Suppressor macrophage treated with lipopolysaccharide for 1 hour (primary cell): ENCODE results near the gene PNLIPRP2.

ENCODE experiments used
- DNase-seq, 3 donors: peaks; one replicate each; pipeline ENCODE4 v3.0.0-alpha.2; 2020 to 2022

Gene PNLIPRP2

DNA sequence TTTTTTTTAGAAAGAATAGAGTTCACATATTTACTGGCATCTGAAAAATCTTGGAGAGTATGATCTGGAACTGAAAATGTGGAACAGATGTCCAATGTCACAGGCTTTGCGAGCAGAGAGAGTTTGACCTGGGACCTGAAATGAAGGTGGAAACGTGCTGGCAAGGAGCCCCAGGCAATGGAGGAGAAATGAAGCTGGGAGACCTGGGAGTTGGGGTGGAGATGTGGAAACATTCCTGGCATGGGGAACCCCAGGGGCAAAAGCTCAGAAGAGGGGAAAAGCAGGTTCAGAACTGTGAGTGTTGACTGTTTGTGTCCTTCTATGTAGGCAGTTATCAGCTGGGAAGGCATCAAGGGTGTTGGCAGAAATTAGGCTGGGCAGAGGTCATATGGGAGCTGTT is 7.3 kb upstream of the PNLIPRP2 start:
- no peak for DNase-seq

DNA sequence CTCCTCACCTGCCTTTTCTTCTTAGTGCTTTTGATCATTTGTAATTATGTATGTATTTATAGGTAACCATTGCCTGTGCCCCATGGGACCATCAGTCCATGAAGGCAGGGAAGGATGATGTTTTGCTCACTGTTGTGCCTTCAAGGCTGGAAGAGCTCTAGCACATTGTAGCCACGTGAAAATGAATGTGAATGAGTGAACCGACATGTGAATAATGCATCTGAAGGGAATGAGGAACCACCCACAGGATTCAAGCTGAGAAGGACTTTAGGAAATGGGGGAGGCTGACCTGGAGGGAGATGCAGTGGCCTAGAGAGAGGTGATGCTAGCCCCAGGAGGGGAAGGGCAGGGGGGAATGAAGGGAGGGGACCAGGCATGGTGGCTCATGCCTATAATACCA is 6.0 kb upstream of the PNLIPRP2 start:
- no peak for DNase-seq

DNA sequence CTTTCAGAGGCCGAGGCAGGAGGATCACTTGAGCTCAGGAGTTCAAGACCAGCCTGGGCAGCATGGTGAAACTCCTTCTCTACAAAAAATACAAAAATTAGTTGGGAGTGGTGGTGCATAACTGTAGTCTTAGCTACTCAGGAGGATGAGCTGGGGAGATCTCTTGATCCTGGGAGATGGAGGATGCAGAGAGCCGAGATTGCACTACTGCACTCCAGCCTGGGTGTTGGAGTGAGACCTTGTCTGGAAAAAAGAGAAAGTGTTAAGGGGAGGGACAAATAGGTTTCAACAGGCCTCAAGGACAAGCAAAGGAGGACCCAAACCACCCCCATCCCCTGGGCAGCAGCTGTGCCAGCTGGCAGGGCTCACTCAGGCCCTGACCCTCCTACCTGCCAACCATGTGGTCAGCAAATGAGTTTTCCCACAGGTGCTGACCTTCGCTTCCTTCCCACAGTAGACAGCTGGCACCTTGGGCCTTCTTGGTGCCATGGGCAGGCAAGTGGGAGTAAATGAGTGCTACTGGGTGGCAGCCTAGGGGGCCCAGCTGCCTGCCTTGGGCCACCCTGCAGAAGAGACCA is 5.5 kb upstream of the PNLIPRP2 start:
- no peak for DNase-seq

DNA sequence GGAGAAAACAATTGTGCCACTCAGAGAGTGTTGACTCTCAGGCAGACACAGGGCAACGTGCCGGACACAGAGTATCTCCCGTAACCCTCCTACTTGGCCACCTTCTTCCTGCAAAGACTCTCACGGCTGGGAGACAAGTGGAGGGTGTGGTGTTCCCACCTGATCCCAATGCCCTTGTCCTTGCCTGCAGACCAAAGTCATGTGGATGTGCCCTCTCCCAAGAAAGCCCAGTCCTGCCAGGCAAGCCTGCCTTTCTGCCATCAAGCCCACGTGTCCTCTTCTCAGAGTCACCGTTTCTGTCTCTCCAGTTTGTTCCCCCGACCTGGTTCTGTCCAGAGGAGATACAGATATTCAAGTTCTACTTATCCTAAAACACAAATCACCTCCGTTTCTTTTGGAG is 723 bp downstream of the PNLIPRP2 start:
- DNase-seq, result no peak

DNA sequence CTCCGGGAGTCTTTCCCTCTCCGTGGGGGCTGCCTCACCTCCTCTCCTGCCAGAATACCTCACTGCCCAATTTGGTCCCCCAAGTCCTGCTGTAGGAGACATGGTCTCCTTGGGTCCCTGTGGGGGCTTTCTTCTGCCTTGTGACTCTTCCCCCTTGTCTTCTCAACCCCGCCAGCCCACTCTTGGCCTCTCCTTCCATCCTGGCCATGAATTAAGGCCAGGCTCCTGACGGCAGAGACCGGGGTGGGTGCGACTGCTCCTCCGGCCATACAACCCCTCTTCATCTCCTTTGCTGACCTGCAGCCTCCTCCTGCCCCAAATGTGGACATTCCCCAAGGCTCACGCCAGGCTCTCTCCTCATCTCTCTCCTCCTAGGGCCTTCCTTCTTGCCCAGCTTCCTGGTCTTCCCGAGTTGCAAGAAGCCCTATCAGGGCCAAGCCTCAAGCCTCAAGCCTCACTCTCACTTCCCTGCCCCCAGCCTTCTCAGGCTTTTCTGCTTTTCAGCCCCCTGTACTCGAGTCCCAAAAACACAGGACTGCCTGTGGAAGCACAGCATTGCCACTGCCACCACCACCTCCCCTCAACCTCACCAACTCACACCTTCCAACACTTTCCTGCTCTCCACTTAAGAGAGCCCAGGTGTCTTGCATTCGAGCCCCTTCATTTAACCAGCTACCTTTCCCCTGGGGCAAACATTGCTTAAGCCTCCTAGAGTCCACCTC is 1.3 kb downstream of the PNLIPRP2 start:
- no peak for DNase-seq

DNA sequence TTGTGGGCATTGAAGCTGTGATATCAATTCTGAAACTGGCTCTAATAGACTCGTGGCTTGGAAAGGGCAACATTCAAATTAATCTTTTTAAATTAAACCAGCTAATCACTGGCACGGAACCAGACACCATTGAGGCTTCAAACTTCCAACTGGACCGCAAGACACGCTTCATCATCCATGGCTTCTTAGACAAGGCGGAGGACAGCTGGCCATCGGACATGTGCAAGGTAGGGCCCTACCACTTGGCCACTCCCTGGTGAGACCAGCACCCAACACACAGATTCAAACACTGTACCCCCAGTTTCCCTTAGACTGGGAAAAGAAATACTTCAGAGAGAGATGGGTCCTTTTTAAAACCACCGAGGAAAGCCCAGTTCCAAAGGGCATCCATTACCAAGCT is 5.1 kb downstream of the PNLIPRP2 start:
- no peak for DNase-seq

- no peak for DNase-seq
Observed at GRCh38 chr10:116626815-116627214, 6.1 kb downstream of the PNLIPRP2 start.

DNA sequence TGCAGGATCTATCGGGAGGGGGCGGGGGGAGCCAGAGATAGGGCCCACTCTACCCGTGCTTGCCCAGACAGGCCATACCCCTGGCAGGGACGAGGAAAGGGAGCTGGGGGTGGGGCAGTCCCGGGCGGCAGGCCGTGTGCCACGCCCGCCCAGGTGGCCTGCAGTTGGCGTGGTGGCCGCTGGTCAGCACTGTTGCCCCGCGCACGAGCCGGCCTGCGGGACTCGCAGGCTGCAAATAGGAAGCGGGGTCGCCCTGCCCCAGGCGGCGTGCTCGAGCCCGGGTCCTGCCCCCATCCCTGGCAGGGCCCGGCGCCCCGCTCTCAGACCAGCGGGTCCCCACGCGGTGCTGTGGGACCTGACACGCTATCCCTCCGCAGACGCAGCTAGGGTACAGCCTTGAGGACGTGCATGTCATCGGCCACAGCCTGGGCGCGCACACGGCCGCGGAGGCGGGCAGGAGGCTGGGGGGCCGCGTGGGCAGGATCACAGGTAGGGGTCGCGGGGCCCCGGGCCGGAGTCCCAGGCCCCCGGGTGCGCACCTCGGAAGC is 6.7 kb downstream of the PNLIPRP2 start:
- no peak for DNase-seq

- no peak for DNase-seq
Observed at GRCh38 chr10:116629340-116629739, 8.6 kb downstream of the PNLIPRP2 start.

- no peak for DNase-seq
Observed at GRCh38 chr10:116630020-116630419, 9.3 kb downstream of the PNLIPRP2 start.

- DNase-seq, result no peak
Observed at GRCh38 chr10:116631871-116632295, 11.1 kb downstream of the PNLIPRP2 start.

DNA sequence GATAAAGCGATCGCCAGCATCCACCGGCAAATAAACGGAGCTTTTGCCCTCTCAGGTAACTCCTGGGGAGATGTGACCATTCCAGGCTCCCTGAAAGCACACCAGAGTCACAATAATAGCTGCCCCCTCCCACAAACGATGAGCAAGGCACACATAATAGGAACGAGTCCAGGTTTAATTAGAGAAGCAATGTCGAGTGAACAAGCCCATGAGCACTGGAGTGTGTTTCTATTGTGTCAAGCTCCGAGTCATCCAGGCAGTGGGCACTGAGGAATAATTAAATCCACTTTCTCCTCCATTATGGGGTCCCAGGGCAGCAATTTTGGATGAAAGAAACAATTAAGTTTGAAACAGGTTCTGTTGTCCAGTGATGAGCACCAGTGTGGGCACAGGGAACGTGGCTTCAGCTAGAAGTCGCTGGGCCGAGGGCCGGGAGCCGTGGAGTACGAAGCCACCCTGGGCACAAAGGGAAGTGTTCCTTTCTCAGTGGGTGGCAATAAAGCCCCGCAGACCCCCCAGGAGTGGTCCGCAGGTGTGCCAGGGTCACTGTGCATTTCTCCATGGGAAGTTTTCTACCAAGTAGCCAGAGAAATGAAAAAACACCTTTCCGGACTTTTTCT is 12.0 kb downstream of the PNLIPRP2 start:
- DNase-seq, result no peak

DNA sequence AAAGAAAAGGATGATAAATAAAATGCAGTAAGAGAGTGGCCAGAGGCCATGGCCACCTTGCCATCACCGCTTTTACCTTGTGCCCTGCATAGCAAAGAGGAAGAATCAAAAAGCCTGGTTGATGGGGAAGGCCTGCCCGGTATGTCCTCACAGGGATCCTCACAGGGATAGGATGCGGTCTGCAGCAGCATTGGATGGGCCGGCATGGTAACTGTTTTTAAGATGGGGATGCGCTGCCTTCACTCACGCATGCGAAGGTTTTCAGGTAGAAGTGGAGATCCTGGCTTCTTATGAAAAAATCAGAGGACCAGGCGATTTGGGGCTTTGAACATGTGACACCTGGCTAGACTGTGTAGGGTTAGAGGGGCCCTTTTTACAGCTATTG is 12.5 kb downstream of the PNLIPRP2 start:
- DNase-seq, result no peak

DNA sequence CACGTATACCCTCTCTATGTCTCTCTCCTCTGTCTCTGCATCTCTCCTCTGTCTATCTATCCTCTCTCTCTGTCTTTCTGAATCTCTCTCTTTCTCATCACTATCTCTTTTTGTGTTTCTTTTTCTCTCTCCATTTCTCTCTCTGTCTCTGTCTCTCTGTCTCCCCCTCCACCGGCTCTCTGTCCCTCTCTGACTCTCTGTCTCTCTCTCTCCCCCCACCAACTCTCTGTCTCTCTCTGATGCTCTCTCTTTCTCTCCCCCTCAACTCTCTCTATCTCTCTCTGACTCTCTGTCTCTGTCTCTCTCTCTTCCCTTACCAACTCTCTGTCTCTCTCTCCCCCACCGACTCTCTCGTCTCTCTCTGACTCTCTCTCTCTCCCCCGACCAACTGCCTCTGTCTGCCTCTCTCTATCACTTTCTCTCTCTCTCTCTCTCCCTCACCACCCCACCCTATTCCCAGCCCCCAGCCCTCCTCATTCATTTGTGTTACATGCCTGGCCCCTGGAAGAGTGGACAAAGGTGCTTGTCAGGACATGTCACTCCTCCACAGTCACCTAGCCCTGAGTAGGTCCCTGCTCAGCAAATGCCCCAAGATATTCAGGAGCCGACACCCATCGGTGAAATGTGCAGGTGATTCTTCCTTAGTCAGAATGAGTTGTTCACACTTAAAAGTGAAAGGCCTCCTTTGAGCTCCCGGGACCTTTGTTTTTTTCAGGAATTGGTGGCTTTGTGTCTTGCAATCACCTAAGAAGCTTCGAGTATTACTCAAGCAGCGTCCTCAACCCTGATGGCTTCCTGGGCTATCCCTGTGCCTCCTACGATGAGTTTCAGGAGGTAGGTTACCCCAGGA is 13.6 kb downstream of the PNLIPRP2 start:
- DNase-seq, result no peak

GRCh38 chr10:116636385-116636784 is 15.6 kb downstream of the PNLIPRP2 start:
- DNase-seq, result no peak

DNA sequence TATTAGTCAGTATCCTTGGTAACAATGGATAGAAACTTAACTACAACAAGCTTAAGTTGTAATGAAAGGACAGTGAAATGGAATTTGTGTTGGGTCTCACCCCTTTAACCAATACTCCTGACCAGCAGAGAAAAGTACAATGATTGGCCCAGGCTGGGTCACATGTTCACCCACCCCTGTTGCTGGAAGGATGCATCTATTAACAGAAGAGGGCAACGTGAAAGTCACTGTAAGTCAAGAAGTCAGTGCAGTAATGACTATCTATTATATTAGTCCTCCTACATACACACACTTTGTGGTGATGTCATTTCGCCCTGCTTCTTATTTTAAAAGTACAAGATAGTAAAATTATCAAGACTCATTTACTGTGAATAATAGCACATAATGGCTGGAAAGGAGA is 16.2 kb downstream of the PNLIPRP2 start:
- DNase-seq, result no peak

GRCh38 chr10:116637830-116638229 is 17.1 kb downstream of the PNLIPRP2 start:
- DNase-seq, result no peak

GRCh38 chr10:116646502-116646901 is 25.7 kb downstream of the PNLIPRP2 start:
- DNase-seq, result no peak

GRCh38 chr10:116648903-116649302 is 28.1 kb downstream of the PNLIPRP2 start:
- no peak for DNase-seq

- DNase-seq, result no peak
Observed at GRCh38 chr10:116653885-116654284, 33.1 kb downstream of the PNLIPRP2 start.

DNA sequence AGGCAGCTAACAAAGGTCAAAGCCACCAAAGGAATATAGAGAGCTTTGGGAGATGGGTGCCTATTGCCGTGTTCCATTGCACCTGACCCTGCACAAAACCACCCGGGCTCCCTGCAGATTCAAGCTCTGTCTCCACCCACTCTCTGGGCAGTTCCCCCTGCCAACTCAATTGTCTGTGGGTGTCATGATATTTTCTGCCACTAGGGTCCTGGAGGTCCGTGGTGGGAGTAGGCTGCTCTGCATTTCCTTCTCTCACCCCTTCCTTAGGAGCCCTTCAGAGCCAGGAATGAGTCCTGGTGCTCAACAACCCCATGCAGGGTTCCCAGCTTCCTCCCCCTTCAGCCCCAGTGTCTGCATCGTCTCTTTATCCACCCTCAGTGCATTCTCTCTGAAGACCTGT is 34.1 kb downstream of the PNLIPRP2 start:
- peak in 2 of 3 donors; percentile 6 to 15 for DNase-seq

DNA sequence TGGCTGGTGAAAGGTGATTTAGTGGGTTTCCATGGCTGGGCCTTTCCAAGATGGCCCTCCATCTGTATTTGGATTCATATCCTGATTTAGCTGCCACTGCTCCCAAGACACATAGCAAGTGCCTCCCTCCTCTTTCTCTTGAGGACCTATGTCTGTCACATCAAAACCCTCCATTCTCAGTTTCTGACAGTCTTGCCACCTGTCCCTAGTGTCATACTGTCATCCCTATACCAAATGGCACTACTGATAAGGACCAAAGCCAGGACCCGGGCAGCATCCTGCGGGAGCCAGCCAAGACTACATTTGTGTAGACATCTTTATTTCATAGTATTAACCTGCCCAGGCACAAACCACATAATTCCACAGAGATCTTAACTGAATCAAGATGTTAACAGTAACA is 34.8 kb downstream of the PNLIPRP2 start:
- DNase-seq, result no peak

DNA sequence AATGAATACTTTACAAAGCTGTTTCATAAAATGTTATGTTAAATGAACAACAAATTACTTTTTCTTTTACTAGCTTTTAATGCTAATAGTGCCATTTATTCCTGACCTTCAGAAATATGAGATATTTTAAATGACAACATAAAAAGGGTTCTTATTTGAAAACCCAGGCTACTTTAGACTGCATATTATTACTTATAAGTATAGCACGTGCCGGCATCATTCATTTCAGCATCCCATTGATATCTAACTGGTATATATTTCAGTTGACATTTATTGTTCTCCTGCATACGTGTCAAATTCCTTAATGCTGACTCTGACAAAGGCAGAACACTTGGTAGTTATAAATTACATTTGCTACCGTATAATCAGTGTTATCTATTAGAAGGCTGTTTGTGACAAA is 35.3 kb downstream of the PNLIPRP2 start:
- DNase-seq, result no peak
